NCI-H2171 (cell line): ENCODE measurements around the gene ETFA.
A peak's percentile ranks its signal among the peaks of the same experiment; 100 is the strongest.

Experiments
- DNase-seq: peaks from one replicate; lab custom pipeline; 2025; lab: John Stamatoyannopoulos, UW

ETFA gene

DNA sequence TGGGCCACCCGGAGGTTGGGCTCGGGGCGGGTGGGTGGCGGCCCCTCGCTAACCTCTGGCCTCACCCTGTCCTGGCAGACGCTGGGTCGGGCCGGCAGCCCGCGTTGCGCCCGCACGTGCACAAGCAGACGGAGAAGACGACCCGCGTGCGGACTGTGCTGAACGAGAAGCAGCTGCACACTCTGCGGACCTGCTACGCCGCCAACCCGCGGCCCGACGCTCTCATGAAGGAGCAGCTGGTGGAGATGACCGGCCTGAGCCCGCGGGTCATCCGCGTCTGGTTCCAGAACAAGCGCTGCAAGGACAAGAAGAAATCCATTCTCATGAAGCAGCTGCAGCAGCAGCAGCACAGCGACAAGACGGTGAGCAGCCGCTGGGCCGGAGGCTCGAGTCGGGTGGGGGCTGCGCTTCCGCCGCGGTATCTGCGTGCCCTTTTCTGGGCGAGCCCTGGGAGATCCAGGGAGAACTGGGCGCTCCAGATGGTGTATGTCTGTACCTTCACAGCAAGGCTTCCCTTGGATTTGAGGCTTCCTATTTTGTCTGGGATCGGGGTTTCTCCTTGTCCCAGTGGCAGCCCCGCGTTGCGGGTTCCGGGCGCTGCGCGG is 29.0 kb upstream of the ETFA start:
- DNase-seq: peak; percentile 22

DNA sequence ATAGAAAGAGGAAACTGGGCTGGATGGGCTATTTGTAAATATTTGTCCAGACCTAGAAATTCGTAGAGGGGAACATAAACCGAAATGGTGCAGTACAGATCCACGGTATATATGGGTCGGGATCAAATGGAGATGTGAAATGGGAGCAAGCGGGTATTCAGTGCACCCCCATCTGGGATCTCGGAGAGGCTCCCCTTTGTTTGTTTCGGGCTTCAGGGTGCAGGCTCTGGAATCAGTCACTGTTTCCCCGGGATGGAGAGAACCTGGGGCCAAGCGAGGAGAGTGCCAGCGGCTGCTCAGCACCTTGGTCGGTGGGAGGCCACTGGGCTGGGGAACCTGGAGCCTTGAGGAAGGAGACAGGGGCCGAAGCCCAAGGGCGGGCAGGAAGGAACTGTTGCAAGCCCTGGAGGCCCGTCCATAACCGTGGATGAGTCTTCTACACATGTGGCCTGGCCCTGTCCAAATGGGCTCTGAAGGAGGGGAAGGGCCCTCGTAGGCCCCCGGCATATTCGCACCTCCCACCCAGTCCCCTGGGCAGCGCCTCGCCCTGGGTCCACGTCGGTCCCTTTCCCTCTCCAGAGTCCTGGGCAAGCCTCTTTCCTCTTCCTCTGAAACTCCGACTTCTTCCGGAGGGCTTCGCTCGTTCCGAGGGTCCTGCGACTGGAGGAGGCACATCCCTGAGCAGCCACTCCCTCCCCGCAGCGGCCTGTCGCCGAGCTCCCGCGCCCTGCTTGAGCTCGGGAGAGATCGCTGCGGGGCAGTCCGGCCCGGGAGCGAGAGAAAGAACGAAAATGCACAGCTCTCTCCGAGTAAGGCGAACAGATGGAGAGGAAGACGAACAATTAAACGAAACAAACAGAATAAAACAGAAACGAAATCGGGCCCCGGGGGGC is 28.3 kb upstream of the ETFA start:
- no peak for DNase-seq

DNA sequence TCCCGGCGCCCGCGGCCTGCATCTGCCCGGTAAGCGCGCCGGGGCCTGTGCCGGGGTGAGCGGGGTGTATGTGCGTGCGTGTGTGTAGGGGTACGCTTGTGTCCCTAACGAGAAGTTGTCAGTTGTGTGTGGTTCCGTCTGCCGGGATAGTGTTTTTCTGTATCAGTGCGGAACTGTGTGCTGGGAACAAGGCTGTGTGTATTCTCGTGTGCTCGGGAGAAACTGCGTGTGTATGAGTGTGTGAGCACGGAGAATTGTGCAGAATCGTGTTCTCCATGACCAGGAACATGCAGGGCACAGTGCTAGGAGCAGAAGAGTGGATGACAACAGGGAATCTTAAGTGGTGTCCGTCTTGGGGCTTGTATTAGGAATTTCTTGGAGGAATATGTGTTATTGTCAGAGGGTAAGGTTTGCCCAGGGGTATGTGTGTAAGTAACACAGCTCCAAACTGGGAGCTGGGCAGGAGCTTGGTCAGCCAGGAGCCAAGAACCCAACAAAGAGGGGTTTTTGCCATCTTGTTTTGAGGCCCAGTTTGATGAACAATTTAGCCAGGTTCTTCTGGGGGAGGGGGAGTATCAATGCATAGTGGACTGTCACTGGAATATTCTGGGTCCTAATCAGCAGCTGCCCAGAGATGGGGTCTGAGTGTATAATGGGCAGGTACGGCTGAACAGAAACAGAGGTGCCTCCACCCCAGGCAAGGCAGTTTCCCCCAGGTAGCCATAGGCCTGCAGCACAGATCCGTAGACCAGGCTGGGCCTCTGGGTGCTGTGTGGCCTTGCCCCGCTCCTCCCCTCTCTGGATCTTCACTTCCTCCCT is 27.4 kb upstream of the ETFA start:
- no peak for DNase-seq

DNA sequence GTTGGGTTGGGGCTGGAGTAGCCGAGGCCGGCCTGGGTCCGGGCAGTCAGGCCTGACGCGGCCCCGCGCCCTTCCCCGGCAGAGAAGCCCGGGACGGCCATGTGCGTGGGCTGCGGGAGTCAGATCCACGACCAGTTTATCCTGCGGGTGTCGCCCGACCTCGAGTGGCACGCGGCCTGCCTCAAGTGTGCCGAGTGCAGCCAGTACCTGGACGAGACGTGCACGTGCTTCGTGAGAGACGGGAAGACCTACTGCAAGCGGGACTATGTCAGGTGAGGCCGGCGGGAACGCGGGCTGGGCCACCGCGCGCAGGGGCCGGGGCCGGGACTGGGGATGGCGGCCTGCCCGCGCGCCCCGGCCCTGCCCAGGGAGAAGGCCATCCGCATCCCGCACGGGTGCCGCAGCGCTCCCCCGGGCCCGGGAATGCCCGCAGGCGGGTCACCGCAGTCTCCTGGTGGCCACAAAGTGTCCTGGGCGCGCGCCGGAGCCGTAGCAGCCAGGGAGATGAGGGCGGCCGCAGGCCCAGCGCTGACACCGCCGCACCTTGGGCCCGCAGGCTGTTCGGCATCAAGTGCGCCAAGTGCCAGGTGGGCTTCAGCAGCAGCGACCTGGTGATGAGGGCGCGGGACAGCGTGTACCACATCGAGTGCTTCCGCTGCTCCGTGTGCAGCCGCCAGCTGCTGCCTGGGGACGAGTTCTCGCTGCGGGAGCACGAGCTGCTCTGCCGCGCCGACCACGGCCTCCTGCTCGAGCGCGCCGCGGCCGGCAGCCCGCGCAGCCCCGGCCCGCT is 26.6 kb upstream of the ETFA start:
- no peak for DNase-seq

DNA sequence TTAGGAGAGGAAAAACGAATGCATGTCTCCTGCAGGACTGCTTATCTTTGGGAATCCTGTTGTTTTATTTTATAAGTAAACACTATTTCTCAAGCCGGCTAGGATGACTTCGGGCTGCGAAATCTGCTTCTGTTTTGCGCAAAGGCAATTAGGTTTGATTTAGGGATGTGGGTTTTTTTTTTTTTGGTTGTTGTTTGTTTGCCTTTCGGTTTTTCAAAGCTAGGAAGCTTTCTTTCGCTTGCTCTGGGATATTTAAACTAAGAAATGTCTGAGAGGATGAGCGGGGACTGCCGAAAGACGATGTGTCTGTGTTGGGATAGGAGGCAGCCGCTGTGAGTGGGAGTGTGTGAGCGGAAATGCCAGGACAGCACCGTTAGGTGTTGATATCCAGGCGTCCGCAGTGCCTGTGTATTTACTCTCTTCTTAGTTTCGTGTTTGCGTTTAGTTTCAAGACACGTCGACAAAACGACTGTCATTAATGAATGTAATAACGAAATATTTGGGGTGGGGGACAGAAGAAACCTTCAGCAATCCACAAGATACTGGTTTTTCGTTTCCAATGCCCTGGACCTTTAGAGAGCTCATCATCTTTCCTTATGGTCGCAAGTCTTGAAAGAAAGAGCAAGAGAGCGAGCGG is 25.9 kb upstream of the ETFA start:
- DNase-seq: no peak

DNA sequence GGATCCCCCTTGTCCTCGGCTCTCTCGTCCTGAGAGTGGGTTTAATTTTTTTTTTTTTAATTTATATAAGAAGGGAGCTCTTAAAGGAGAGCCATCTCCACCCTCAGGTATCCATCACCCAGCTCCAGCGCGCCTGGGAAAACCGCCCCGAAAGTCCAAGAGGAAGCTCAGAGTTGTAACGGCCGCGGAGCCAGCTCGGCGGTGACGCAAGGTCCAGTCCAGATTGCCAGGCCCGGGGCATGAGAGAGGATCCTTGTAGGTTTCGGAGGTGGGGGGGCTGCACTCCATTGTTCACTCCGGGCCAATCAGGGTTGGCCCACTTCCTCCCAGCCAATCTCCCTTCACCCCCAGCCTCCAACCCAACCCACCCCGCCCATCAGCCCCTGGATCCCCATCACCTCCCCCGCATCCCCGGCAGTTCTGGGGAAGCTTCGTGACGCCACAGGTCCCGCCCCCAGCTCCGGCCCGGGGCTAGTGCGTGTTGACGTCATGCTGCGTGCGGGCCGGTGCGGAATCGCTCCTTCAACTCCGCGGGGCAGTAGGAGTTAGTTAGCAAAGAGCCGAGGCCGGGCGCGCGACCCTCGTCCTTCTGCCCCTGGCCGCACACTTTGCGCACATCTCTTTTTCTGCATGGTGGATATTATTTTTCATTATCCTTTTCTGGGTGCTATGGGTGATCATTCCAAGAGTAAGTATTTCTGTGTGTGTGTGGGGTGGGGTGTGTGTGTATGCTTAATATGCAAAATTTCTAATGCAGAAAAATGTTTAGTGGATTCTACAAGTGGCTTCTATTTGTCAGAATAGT is 25.2 kb upstream of the ETFA start, which contains the start of gene ISL2:
ISL2 (plus strand) TSS at position 520 of the 805 bp plus-strand sequence; CDS start at position 631, 111 bp downstream.
- DNase-seq: no peak

DNA sequence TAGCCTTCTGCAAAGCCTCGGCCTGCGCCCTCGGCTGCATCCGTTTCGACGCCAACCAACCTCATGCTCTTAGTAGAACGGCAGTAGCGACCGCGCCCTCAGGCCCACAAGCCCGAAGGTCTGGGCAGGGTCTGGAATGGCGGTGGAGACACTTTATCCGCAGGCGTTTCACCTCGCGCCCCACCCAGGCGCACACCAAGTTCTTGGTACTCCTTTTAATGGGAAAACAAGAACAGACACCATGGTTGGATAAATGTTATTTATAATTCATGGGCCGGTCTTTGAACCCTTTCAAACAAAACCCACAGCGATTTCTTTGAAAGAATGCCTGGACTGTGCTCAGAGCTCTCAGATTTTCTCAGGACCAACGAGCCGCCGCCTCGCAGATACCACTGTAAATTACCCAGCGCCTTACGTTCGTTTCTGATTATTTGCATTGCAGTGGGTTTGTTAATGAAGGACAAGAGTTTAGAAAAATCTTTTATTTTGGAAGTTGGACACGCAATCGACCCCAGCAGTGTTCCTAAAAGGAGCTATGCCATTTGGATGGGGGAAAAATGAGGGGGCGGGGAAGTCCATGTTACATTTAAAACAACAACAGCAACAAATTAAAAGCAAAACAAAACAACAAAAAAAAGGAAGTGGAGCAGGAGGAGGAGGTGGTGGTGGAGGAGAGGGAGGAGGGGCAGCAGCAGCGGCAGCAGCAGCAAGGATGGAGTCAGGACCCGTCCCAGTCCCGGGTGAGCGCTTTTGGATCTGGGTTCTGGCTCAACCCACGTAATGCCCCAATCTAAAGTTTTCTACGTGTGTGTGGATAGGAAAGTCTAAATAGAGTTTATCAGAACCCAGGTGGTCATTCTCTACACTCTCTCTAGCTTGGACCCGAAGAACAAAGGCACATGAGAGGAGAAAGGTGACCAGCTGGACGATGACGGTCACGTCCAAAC is 24.3 kb upstream of the ETFA start:
- no peak for DNase-seq

DNA sequence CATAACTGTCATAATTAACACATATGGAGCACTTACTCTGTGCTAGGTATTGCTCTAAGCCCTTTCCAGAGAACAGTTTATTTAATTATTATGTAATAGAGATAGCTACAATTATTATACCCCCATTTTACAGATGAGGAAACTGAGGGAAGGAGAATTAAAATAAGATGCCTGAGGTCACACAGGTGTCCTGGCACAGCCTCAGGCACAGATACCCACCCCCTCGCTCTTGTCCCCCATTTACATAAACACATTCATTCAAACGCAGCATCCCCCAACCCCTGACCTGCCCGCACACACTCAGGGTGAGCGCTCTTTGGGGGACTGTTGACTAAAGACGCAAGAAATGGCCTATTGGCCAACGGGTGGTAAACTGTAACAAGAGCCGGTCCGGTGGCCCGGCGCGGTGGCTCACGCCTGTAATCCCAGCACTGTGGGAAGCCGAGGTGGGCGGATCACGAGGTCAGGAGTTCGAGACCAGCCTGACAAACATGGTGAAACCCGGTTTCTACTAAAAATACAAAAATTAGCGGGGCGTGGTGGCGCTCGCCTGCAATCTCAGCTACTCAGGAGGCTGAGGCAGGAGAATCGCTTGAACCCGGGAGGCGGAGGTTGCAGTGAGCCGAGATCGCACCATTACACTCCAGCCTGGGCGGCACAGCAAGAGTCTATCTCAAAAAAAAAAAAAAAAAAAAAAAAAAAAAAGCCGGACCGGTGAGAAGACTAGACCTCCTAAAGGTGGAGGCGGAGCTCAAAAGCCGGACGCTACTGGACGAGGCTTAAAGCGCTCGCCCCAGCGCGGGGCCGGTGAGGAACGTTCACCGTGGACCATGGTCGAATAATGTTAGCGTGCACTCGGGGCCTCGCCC is 23.4 kb upstream of the ETFA start:
- no peak for DNase-seq

DNA sequence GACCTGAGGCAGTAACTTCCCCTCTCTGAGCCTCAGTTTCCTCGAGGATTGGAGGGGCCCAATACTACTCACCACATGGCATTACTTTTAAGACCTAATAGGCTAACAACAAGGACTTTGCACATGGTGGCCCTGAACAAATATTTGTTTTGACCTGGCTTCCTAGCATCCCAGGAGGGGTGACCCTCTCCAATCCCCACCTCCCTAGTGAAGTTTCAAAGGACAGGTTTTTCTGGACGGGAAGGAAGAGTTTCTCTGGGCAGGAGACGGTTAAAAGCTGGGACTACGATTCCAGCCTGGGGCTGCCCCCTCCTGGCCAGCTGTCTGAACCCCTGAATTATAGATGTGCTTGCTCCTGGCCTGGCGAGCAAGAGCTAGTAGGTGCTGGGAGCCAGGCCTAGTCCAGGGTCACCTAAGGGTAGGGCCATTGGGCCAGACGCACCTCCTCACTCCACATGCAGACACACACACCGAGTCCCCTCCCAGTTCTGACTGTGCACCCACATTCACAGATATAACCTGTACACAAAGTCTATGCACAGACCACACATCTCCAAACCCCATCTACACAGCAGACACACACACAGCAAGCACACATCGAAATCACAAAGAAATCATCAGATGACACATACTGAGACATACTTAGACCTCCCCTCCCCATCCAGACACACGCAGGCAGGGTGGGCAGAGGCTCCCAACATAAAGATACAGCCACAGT is 22.6 kb upstream of the ETFA start:
- no peak for DNase-seq

DNA sequence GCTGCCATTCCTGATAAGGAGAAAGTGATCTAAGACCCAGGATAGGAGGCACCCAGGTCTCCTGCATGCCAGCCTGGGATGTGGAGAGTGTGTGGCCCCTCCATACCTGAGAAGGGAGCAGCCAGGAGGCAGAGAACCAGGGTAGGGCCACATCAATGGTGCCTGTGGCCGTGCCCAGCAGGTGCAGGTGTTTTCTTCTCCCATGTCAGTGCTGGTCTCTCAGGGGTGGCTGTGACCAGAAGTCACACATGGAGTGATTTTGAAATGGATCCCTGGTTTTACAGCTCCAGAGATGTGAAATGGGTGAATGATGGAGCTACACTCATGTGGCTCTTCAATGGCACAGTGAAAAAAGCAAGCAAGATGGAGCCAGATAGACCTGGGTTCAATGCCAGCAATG is 22.0 kb upstream of the ETFA start:
- DNase-seq: no peak

DNA sequence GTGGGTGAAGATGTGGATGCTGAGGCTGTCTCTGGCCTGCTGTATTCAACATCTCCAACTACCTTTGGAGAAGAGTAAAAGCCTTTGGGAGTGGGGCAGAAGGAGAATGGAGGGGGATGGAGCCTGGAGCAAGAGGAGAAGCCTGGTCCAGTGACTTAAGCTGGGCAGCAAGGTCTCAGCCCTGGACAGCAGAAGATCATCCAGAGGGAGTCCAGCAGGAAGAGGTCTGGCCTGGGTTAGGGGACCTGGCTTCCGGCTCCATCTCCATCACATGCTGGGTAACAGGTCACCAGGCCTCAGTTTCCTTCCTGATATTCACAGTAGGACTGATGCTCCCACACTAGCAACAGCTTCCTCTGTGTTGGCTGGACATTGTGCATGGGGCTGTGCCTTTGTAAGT is 21.5 kb upstream of the ETFA start:
- DNase-seq: no peak

DNA sequence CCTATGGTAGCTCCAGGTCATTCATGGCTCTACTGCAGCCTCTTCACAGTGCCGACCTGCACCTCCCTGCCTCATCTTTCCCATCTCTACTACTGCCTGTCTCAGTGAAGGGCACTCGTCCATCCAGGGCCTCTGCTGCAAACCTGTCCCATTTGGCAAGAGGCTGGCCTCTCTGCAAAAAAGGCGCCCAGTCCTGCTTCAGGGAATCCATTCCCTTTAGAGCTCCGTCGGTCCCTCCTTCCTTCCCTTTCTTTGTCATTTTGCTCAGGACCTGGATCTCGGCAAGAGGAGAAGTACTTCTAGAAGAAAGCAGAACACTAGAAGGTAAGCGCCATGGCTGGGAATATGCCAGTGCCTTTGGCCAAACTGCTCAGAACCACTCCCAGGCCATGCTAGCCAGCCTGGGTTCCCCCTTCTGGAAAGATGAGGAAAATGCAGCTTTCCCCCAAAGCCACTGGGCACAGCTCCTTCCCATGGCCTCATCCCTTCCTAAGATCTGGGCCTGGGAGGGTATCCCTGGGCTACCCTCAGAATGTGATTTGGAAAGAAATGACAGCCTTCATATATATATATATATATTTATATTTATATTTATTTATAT is 18.9 kb upstream of the ETFA start:
- no peak for DNase-seq

DNA sequence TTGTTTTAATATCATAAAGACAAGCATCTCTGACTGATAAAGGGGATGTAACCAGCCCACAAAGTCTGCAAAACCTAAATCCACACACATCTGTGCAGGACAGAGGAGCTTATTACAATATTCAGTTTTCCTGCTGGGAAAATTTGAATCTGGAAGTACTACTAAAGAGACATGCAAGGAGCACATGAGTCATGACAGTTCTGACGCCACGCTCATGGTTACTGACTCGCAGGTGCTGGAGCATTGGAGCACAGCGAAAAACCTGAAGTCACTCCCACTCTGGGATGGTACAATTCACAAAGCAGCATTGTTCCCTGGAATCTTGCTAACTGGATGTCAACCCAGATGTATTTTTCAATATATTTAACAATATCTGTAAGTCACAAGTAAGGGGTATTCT is 17.7 kb upstream of the ETFA start:
- DNase-seq: no peak

DNA sequence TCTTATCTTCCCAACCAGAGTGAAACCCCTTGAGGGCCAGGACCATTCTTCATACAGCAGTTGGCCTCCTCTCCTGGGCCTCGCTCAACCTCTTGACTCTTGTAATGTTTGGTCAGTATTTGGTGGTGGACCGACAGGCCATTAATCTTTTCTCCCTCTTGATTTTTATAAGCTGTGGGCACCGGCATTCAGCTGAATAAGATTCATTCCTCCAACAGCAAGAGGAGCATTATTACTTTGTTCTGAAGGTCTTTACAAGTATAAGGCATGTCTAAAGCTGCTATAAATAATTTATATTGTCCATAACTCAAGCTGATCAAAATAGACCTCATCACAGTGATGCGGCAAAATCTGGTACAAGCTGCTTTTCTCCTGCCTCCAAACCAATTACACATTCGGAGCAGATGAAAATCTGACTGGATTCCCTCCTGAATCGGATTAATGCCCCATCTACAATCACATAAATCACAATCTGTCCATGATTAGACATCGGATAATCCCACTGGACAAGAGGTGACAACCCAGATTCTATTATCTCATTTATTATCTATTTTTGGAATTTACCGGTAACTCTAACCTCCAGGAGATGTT is 16.9 kb upstream of the ETFA start:
- DNase-seq: no peak

DNA sequence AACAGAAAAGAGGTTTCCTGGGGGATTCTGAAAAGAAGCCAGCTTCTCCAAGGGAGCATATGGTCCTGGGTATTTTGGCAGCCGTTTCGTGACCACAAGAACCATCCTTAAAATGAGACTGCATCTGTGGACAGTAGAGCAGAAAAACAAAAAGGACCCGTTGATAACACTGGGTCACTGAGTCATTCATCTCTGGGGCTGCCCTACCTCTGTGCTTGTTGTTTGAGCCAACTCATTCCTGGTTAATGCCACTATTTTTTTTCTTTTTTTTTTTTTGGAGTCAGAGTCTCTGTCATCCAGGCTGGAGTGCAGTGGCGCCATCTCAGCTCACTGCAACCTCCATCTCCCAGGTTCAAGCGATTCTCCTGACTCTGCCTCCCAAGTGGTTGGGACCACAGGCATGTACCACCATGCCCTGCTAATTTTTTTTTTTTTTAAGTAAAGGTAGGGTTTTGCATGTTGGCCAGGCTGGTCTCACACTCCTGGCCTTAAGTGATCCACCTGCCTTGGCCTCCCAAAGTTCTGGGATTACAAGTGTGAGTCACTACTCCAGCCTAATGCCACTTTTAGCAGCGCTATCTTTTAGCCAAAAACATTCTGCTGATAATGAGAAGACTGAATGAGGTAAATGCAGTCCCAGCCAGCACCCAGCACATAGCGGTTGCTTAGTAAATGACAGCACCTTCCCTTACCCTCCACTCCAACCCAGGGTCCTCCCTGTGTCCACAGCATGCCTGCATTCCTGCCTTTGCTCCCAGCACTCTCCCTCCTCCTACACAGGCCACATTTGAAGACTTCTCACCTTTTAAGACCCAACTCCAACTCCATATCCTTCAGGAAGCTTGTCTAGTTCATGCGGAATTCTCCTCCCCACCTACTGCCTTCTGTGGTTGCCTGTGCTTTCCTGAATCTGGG is 16.2 kb upstream of the ETFA start:
- DNase-seq: peak; percentile 56

DNA sequence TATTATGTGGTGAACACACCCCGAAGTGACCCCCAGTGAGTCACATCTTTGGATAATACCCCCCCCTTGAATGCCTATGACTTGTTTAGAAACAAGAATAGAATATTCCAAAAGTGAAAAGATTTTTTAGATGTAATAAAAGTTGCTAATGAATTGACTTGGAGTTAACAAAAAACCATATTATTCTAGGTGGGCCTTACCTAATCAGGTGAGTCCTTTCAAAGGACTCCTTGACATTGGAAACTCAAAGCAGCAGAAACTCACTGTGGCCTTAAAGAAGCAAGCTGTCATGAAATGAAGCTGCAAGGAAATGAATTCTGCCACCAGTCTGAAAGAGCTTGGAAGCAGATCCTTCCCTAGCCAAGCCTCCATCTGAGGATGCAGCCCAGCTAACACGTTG is 14.4 kb upstream of the ETFA start:
- DNase-seq: no peak
